IPS-11a (cell line): ENCODE measurements around the gene POLN.
"Not testable (repeated sequence)": the region's sequence is repeated elsewhere in the genome, so short reads cannot be mapped to it uniquely, and the experiment has no call there.

ENCODE experiments used
- H3K4me3 ChIP-seq: one replicate; pipeline ENCODE4 v1.5.1; 2013; ENCODE audit warnings: low read depth, low read length, control low read depth

Gene POLN

DNA sequence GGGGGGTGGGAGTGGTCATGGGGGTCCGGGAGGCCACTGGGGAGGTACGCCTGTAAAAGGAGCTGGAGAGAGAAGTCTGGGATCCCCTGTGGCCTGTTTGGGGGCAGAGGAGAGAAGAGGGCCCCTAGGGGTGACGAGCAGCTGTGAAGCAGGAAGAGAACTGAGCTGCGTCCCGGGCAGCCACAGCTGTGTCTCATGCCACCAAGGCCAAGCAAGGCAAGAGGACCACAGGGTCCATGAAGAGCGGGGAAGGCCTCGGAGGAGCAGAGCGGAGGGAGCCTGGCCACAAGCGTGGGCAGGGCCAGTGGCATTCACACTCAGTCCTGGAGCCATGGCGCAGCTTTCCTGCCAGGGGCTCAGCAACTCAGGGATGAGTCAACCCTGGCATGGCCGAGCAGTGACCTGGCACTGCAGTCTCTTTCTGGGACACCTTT is 196.4 kb downstream of the POLN start:
- H3K4me3 ChIP-seq: no peak overlapping the region

DNA sequence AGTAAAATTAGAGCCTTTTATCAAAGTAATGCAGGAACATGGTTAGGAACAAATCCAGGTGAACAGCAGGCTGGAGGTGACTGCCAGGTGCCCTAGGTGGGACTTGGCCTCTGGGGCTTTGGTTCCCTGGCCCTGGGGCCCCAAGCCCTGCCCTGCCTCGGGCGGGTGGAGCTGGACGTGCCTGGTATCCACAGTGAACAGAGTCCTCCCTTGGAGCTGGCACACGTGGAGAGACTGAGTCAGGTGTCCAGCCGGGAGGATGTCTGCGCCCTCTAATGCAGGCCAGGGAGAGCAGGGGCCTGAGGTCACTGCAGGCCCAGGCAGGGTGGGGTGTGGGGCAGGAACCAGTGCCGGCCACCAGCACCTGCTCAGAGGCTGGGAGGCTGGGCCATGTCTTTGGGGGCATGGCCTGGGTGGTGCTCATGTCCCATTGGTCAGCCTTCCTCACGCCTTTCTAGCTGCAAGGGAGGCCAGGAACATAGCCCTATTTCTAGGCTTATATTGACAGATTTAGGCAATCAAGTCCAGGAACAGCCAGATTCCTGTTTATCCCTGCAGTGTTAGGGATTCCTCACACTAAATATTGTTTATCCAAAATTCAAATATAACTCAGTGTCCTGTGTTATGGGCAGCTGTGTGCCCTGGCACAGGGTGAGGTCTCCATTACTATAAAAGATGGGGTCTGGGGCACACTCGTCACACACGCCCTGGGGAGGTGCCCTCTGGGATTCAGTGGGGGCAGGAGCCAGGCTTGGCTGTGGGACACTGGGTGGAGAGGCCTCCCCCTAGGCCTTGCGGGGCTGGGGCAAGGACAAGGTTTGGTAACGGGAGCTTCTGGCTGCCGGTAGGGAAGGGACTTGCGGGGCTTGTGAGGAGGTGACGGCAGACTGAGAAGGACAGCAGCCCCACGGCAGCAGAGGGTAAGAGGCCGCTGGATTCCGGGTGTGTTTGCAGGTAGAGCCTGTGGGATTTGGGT is 197.1 kb downstream of the POLN start:
- H3K4me3 ChIP-seq: no peak overlapping the region

DNA sequence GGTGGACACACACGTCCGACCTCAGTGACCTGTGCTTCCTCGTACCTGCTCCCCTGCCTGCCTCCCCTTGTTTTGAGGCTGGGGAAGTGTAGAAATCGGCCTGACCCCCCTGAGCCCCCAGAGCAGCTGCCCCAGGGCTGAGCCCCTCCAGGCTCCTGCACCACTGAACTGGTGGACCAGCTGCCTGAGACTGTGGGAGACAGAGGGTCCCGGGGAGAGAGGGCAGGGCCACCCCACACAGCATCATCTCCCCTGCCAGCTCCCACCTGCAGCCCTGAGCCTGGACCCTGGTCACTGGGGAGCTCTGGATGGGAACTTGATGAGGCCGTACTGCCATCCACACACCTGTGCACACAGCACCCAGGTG is 197.8 kb downstream of the POLN start:
- H3K4me3 ChIP-seq: no peak overlapping the region

DNA sequence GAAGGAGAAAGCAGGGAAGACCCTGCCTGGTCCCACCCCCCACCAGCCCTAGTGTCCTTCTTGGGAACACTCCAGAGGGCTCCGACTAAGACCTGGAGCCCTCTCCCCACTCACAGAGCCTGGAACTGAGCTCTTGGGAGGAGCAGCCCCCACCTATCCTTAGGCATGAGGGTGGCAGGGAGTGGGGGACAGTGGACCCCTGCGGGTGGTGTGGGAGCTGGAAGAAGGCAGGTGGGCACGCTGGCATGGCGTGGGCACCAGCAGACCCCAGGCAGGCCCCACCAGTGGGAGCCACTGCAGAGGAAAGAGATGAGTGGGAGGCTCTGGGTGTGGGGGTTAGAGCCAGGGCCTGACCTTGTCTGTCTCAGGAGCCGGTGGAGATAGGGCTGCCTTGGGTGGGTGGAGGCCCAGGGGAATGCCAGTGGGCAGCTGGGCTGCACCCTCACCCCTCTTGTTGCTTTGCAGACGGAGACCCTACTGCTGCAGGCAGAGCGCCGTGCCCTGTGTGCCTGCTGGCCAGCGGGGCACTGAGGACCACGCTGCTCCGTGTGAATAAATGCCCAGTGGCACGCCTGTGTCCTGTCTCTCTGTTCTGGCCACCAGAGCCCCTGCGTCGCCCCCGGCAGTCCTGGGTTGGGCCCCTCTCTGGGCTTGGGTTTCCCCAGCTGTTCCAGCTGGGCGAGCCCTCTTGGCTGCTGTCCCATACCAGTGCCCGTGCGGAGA is 198.4 kb downstream of the POLN start:
- H3K4me3 ChIP-seq: no peak overlapping the region

DNA sequence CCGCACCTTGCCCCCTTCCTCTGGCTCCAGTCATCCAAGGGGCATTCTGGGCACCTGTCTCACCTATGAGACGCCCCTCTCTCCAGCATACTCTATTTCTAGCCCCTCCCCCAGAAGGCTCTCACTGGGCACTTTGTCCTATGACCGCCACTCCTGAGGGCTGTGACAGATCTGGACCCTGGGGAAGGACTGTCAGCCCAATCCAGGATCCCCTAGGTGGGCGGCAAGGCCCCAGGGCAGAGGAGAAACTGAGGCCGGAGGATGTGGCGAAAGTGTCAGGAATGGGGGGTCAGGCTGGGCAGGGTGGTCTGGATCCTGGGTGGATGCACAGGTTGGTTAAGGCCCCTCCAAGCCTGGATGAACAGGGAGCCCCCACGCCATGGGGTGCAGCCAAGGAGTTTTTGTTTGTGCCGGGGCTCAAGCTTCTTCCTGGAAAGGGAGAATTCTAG is 198.9 kb downstream of the POLN start:
- no peak overlapping the region for H3K4me3 ChIP-seq

DNA sequence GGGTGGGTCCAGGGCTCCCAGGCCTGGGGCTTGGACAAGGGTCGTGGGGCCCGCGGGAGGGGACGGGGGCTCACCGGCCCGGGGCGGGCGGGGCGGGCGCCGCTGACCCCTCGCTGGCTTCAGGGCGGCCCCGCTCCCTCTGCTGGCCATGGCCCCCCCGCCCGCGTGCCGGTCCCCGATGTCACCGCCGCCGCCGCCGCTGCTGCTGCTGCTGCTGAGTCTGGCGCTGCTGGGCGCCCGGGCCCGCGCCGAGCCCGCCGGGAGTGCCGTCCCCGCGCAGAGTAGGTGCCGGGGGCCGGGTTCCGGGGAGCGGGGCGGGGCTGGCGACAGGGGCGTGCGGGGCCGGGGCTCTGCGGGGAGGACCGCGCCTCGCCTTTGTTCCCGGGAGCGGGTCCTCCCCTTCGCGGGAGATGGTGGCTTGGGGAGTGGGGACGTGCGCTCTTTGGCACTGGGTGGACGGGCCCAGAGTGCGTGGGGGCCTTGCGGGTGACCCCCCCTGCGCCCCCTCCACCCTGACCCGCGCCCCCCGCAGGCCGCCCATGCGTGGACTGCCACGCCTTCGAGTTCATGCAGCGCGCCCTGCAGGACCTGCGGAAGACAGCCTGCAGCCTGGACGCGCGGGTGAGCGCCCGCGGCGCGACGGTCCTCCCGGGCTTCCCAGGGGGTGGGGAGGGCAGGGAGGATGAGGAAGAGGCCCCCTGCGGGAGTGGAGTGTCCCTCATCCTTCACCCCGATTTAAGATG is 199.5 kb downstream of the POLN start:
- peak overlapping the region; percentile 51 for H3K4me3 ChIP-seq

DNA sequence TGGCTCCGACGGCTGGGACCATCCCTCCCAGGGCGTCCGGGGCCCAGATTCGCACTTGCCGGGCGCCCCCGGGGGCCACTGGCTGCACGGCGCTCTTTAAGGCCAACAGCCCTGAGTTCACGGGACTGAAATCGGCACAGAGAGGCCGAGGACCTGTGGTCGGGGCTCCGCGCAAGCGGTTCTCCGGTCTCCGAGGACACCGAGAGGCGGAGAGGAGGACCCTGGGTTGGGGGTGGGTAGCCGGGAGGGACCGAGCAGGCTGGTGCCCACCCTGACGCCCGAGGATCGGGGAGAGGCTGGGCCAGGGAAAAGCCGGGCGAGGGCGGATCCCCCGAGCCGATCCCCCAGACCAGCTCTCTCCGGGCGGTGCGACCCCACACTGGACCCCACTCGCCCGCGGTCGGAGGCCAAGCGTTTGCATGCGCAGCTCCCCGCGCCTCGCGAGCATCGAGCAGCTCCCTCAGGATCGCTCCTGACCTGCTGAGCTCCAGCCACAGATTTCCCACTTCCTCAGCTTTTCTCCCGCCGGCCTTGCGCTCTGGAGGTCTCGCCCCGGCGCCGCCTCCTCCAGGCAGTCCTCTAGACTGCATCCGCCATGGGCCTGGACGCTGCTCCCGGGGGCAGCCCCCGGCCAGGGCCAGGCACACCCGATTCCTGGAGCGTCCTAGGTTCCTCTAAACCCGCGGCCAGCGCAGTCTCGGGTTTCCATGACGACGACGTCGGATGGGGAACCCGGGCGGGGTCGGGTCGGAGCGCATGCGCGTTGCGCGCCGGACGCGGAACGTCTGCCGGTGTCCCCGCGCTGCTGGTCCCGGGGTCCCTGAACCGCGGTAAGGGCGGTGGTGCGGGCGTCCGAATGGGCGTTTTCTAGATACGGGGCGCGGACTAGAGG is 200.4 kb downstream of the POLN start:
- peak overlapping the region; percentile 51 for H3K4me3 ChIP-seq

DNA sequence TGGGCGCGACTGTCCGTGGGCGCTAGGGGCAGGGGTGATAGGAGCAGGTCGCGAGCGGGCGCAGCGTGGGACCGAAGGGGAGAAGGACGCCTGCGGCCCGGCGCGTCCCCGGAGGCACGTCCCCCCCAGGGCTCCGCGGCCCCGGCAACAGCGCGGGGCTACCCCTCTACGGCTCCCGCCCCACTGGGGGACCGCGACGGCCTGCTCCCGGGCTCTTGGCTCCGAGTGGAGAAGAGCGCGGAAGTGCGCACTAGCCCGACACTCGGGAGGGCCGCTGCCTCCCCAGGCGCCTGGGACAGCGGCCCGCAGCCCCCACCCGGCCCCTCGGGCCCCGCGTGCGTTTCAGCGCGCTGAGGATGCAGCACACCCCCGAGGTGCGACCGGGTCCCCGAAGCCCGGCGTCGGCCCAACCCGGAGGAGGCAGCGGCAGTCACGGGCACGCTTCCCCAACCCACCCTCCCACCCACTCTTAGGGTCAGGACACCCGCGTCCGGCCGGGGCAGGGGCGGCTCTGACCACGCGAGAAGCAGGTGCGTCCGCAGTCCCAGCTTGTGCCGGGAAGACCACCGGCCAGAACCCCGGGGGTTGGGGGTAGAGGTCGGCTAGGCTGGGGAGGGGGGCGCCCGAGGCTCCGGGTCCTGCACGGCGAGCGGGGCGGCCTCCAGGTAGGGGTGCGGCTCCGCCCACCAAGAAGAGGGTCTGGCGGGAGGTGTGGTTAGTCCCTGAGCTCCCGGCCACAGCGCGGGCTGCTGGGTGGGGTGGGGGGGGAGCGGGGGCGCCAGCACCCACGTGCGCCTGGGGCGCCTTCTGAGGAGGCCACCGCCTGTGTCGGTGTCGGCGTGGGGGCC is 201.3 kb downstream of the POLN start:
- no peak overlapping the region for H3K4me3 ChIP-seq

DNA sequence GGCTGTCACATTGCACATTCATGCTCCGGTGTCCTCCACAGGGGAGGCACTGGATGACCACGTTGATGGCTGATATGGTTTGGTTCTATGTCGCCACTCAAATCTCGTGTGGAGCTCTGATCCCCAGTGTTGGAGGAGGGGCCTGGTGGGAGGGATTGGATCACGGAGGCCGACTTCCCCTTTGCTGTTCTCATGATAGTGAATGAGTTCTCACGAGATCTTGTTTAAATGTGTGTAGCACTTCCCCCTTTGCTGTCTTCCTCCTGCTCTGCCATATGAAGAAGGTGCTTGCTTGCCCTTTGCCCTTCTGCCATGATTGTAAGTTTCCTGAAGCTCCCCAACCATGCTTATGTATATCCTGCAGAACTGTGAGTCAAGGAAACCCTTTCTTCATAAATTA is 205.1 kb downstream of the POLN start:
- no peak overlapping the region for H3K4me3 ChIP-seq

DNA sequence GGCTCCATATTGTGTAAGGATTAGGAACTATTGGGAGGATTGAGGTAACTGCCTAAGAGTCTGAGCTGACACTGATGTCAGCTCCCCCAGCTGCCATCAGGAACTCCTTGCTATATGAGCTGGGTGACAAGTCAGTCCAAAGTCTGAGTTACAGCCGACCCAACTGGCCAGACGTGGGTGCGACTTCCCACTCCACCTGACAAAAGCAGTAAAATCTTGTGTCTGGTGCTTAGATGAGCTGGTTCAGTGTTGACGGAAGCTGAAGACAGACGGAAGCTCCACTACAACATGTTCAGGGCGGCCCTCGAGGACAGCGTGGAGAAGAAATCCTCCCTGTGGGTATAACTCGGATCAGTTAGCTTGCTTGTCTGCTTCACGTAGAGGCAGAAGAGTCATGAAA is 205.6 kb downstream of the POLN start:
- no peak overlapping the region for H3K4me3 ChIP-seq

DNA sequence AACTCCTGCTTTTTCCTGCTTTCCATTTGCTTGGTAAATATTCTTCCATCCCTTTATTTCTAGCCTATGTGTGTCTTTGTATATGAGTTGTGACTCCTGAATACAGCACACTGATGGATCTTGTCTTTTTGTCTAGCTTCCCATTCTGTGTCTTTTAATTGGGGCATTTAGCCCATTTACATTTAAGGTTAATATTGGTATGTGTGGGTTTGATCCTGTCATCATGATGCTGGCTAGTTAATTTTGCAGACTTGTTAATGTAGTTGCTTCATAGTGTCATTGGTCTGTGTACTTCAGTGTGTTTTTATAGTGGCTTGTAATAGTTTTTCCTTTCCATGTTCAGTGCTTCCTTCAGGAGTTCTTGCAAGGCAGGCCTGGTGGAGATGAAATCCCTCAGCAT is 210.8 kb downstream of the POLN start:
- H3K4me3 ChIP-seq: not testable (repeated sequence)

DNA sequence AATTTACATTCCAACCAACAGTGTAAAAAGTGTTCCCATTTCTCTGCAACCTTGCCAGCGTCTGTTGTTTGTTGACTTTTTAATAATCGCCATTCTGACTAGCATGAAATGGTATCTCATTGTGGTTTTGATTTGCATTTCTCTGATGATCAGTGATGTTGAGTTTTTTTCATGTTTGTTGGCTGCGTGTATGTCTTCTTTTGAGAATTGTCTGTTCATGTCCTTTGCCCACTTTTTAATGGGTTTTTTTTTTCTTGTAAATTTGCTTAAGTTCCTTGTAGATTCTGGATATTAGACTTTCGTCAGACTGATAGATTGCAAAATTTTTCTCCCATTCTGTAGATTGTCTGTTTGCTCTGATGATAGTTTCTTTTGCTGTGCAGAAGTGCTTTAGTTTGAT is 214.8 kb downstream of the POLN start:
- H3K4me3 ChIP-seq: not testable (repeated sequence)

DNA sequence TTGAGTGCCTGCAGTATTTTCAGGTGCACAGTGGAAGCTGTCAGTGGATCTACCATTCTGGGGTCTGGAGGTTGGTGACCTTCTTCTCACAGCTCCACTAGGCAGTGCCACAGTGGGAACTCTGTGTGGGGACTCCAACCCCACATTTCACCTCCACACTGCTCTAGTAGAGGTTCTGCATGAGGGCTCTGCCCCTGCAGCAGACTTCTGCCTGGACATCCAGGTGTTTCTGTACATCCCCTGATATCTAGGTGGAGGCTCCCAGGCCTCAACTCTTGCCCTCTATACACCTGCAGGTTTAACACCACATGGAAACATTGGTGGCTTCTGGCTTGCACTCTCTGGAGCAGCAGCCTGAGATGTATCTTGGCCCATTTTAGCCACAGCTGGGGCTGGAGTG is 216.1 kb downstream of the POLN start:
- H3K4me3 ChIP-seq: no peak overlapping the region

DNA sequence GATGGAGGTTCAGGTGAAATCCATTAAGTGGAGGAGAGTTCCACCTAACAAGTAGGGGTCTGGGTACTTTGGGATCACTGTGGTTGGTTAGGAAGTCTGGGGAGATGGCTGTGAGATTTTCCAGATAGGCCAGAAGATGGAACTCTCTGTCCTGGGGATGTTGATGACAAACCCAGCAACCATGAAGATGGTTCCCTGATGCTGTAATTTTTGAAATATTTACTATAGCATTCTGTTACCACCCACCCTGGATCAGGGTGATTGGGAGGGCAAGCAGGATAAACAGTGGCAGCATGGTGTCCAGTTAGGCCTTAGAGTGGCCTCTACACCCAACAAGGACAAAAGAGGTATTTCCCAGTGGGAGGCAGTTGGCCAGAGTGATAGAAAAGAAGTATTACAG is 217.2 kb downstream of the POLN start:
- H3K4me3 ChIP-seq: no peak overlapping the region
